ENCODE results near the gene CENPE. TPM values are rescaled to one million over a fixed set of nuclear protein-coding genes. Genes with fewer than 3 reads are reported as not detected.

Gene CENPE
- total RNA-seq, 2 experiments from 2014 or later = 23.6 to 70.9 TPM

GRCh38 chr4:103060453-103061148 is 137.5 kb downstream of the CENPE start:
- ChIA-PET POLR2A (interaction anchor here (0.7 to 1.4 kb wide), 6 partner anchors 9 to 388 kb away, joined by 3 to 7 read pairs (median 4); no protein-coding TSS in a partner anchor), CTCF (ENCODE audit: unreplicated experiment) (no interaction called here)
- DNase-seq (ENCODE audit: low spot score) = no peak
- Histone ChIP-seq H3K4me3 (ENCODE audit: low read depth, low read length, poor library complexity, severe bottlenecking) (no peak overlapping the region), H3K9me2 (ENCODE audit: insufficient read depth, low read length) (no peaks in the 10 kb centered on the region), H2AFZ (ENCODE audit: low read length) (no peak overlapping the region), H3K79me2 (ENCODE audit: insufficient read depth, low read depth, low read length) (0 out of 2 replicates have a peak, but pooled peaks cover 3% of the 10 kb centered on the region), H4K20me1 (ENCODE audit: insufficient read depth, low read length) (no peaks in the 10 kb centered on the region), H3K9me3 (ENCODE audit: low read length) (no peaks in the 10 kb centered on the region), H3K27ac (ENCODE audit: low read depth, low read length, poor library complexity, severe bottlenecking) (no peak overlapping the region), H3K36me3 (ENCODE audit: insufficient read depth, low read length) (peaks cover 52% of the 10 kb centered on the region), H3K4me1 (ENCODE audit: insufficient read depth, low read length, poor library complexity, severe bottlenecking) (no peaks in the 10 kb centered on the region), H3K4me2 (ENCODE audit: low read length) (no peak overlapping the region)
- intact Hi-C loops (cut with micrococcal nuclease; ENCODE audit: unreplicated experiment) = no loop called here
- BruUV-seq (replicated peaks) = no TSS peak
- TF ChIP-seq EZH2phosphoT487 (IDR thresholded peaks at IDR 0.05; ENCODE audit: borderline replicate concordance, low read depth, low read length) = no peak
- TF ChIP-seq CTCF (conservative IDR thresholded peaks at IDR 0.05; ENCODE audit: low read length) = no peak

Other genes starting within 250 kb of the CENPE start
- 0.88 and 2.3 TPM in 2 replicates for gene SLC9B1, start 178.6 kb downstream of the CENPE start, total RNA-seq (2014; rRNA removed; shearing (Covaris generic))
- 2.0 and 3.3 TPM in 2 replicates for gene SLC9B1, start 178.6 kb downstream of the CENPE start, total RNA-seq (2022)
- gene SLC9B2, start 121.6 kb downstream of the CENPE start, total RNA-seq (2014; rRNA removed; shearing (Covaris generic)) = 23.5 and 26.5 TPM in 2 replicates
- gene SLC9B2, start 121.6 kb downstream of the CENPE start, total RNA-seq (2022) = 36.5 and 38.5 TPM in 2 replicates
- 28.2 and 35.2 TPM in 2 replicates for gene BDH2, start 98.5 kb downstream of the CENPE start, total RNA-seq (2014; rRNA removed; shearing (Covaris generic))
- gene BDH2, start 98.5 kb downstream of the CENPE start, total RNA-seq (2022) = 25.2 and 26.3 TPM in 2 replicates

Data from OCI-LY7 (cell line).